Brain pericyte (primary cell): ENCODE results near the gene ABCF3.
"Not testable (repeated sequence)": the region's sequence is repeated elsewhere in the genome, so short reads cannot be mapped to it uniquely, and the experiment has no call there.

Source experiments
- DNase-seq: peaks from one replicate; pipeline ENCODE4 v3.0.0-alpha.2; 2012; ENCODE audit warnings: low read depth, low spot score

Gene ABCF3, protein sequence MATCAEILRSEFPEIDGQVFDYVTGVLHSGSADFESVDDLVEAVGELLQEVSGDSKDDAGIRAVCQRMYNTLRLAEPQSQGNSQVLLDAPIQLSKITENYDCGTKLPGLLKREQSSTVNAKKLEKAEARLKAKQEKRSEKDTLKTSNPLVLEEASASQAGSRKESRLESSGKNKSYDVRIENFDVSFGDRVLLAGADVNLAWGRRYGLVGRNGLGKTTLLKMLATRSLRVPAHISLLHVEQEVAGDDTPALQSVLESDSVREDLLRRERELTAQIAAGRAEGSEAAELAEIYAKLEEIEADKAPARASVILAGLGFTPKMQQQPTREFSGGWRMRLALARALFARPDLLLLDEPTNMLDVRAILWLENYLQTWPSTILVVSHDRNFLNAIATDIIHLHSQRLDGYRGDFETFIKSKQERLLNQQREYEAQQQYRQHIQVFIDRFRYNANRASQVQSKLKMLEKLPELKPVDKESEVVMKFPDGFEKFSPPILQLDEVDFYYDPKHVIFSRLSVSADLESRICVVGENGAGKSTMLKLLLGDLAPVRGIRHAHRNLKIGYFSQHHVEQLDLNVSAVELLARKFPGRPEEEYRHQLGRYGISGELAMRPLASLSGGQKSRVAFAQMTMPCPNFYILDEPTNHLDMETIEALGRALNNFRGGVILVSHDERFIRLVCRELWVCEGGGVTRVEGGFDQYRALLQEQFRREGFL

DNA sequence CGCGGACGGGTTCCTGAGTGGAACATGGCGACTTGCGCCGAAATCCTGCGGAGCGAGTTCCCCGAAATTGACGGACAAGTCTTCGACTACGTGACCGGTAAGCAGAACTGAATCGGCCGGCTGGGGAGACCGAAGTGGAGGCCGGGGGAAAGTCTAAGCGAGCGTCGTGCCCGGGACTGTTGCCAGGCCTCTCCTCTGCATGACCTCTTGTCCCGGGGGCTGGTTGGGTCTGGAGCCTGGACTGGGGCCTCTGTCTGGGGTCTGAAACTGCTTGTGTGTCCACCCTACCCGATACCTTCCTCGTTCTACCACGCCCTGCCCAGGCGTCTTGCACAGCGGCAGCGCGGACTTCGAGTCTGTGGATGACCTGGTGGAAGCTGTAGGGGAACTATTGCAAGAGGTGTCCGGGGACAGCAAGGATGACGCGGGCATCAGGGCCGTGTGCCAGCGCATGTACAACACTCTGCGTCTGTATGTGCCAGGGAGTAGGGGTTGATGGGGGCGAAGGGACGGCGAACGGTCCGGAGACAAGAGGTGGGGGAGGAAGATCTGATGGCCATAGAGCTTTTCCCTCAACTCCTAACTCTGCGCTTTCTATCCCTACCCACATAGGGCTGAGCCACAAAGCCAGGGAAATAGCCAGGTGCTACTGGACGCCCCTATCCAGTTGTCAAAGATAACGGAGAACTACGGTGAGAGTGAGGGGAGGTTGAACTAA, at the start of gene ABCF3:
ABCF3 (plus strand) TSS at position 16 of the 718 bp plus-strand sequence; CDS start at position 25, 9 bp downstream.
- DNase-seq, result no peak

DNA sequence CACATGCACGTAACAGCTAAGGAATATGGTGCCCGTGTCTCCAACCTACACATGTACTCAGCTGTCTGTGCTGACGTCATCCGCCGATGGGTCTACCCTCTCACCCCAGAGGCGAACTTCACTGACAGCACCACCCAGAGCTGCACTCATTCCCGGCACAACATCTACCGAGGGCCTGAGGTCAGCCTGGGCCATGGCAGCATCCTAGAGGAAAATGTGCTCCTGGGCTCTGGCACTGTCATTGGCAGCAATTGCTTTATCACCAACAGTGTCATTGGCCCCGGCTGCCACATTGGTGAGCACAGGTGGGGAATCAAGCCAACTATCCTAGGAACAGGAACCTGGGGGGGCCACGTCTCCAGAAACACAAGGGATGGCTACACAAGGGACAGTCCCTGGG, 45.6 kb upstream of the ABCF3 start:
- DNase-seq, result no peak

DNA sequence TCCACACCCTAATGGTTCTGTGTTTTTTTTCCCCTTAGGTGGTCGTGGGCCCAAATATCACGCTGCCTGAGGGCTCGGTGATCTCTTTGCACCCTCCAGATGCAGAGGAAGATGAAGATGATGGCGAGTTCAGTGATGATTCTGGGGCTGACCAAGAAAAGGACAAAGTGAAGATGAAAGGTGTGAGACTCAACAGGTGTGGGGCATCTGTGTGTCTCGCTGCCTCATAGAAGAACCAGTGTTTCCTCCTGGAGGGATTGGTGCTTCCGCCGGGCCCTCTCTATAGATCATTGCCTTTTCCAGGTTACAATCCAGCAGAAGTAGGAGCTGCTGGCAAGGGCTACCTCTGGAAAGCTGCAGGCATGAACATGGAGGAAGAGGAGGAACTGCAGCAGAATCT, 43.8 kb upstream of the ABCF3 start:
- DNase-seq, result no peak

DNA sequence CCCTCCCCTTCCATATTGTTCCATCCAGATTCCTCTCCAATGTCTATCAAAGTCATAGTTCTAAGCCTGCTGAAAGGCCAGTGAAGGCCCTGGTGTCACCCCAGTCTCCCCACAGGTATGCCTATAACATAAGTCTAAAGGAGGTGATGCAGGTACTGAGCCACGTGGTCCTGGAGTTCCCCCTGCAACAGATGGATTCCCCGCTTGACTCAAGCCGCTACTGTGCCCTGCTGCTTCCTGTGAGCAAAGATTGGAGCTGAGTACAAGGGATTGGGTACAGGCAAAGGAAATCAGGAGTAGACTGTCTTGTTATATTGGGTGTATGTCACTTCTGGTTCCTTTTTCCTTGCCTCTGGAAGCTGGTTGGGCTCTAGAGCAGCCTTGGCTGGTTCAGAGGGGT, 42.7 kb upstream of the ABCF3 start:
- DNase-seq, result no peak

DNA sequence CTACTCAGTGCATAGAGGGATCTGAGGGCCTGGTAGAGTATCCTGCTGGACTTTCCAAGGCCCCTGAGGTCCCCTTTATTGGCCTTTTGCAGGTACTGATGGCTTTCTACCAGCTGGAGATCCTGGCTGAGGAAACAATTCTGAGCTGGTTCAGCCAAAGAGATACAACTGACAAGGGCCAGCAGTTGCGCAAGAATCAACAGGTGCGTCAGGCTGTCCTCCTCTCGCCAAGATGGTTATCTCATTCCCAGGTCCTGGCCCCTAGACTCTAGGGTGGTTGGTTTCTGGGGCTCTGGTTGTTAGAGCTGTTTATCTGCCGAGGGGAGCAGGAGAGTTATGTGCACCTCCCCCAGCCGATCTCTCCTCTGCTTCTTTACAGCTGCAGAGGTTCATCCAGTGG, 41.5 kb upstream of the ABCF3 start:
- no peak for DNase-seq

DNA sequence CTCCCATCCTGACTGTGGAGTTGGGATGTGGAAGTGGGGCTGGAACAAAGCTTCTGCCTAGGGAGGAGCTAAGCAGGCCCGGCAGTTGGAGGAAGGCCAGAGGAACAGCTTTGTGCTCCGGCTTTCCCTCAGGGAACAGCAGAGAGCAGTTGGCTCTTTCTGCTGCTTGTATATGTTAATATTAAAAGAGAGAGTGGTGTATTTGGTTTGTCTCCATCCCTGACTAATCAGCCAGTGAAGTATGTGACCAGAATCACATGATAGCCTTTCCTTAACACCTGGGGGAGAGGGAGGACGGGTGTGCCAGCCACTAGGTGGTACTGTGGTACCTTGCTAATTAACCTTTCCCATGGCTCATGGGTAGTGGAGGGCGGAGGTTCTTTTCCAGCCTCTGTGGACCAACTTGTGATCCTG, 40.9 kb upstream of the ABCF3 start:
- no peak for DNase-seq

DNA sequence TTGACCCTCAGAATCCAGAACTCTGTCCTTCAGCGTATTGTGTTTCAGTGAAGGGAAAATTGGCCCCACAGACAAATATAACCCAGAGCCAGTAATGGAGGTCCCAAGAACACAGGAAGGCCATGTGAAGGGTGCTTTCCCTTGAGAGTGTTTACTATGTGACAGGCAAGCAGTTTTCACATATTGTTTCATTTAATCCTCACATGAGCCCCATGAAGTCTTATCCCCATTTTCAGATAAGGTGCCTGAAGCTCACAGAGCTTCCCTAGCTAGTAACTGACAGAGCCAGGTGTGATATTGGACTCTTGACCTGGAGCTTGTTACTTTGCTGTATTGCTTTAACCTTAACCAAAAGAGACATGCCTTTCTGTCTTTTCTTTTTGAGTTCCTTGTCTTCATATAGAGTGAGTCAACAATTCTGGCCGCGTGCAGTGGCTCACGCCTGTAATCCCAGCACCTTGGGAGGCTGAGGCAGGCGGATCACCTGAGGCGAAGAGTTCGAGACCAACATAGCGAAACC, 40.2 kb upstream of the ABCF3 start:
- no peak for DNase-seq

DNA sequence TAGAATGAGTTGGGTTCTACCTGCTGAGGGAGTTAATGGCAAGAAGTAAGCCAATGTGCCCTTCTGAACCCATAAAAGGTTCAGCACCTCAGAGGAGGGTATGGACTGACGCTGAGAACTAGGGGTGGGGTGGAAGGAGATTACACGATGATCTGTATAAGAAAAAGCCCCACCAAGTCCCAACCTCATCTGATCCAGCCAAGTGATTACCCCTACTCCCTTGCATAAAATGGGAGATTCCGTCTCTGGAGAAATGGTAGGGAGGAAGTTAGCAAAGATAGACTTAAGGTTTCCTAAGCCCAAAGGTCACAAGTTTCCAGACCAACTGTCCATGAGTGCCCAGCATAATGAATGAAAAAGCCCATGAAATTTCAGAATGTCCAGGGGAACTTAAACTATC, 37.9 kb upstream of the ABCF3 start:
- no peak for DNase-seq

DNA sequence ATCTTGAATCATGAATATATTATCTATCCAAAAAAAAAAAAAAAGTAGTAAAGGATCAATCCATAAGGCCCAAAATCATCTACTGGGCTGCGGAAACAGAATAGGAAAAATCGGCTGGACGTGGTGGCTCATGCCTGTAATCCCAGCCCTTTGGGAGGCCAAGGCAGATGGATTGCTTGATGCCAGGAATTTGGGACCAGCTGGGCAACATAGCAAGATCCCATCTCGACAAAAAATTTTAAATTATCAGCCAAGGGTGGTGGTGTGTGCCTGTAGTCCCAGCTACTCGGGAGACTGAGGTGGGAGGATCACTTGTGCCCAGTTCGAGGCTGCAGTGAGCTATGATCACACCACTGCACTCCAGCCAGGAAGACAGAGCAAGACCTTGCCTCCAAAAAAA, 36.9 kb upstream of the ABCF3 start:
- DNase-seq, result no peak

DNA sequence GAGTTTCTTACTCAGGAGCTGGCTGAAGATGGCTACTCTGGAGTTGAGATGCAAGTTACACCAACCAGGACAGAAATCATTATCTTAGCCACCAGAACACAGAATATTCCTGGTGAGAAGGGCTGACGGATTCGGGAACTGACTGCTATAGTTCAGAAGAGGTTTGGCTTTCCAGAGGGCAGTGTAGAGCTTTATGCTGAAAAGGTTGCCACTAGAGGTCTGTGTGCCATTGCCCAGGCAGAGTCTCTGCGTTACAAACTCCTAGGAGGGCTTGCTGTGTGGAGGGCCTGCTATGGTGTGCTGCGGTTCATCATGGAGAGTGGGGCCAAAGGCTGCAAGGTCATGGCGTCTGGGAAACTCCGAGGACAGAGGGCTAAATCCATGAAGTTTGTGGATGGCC, 36.2 kb upstream of the ABCF3 start:
- not testable (repeated sequence) for DNase-seq

DNA sequence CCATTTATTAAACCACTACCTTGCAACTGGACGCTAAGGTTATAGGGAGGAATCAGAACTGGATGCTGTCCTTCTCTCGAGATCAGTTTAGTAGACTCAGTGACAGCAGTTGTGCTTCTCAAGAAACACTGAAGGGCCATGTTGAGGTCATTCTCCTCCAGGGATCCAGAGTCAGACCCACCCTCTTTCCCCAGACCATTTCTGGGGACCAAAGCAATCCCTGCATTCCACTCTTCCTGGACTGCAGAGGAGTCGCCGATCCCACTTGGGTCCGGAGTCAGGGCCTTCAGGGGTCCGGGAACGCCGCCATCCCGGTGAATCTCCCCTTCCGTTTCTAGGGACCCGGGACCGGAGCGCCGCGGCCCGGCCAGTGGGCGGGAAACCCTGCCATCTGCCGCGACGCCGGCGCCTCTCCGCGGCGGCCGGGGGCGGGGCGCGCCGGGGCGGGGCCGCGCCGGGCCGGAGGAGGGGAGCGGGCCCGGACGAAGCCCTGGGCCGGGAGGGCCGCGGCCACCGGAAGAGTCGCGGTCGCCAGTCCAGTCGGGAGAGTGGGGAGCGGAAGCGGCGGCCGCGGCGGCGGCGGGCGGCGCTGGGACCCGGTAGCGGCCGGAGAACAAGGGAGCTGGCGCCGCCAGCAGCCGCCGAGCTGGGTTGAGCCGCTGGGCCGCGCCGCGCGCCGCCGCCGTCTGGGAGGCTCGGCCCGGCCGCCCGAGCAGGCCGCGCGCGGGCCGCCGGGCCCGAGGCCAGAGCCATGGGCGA, 30.9 kb upstream of the ABCF3 start, which contains the start of gene DVL3:
DVL3 (plus strand) TSS at position 493 of the 759 bp plus-strand sequence; CDS start at position 752, 259 bp downstream.
- DNase-seq, result no peak

DNA sequence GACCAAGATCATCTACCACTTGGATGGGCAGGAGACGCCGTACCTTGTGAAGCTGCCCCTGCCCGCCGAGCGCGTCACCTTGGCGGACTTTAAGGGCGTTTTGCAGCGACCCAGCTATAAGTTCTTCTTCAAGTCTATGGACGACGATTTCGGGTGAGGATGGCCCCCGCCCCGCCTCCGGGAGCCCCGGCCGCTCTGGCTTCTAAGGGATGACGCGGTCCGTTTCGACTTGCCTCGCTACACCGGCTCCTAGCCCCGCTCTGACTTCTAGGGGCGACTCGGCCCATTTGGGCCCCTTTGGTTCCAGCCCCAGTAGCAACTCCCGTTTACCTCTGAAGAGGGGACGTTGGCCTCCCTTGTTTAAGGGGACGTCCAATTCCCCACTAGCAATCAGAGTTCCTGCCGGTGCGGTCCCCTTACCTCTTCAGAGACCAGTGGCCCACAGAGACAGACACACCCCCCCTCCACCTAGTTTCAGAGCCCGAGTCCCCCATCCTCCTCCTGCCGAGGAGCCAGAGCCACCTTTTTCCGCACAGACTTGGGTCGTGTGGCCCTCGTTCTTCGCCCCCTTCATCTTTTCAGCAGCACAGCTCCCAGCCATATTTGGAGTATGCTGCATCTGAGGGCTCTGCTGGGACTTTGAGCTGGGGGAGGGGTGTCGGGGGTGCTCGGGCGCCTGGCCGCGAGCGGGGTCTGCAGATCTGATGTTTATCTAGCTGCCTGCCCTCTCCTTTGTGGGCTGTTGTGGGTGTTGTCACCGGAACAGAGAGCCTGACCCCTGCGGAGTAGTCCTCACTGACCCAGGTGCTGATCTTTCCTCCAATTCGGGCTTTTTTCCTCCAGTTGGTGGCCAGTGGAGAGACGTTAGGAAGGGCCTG, 30.1 kb upstream of the ABCF3 start:
- no peak for DNase-seq

DNA sequence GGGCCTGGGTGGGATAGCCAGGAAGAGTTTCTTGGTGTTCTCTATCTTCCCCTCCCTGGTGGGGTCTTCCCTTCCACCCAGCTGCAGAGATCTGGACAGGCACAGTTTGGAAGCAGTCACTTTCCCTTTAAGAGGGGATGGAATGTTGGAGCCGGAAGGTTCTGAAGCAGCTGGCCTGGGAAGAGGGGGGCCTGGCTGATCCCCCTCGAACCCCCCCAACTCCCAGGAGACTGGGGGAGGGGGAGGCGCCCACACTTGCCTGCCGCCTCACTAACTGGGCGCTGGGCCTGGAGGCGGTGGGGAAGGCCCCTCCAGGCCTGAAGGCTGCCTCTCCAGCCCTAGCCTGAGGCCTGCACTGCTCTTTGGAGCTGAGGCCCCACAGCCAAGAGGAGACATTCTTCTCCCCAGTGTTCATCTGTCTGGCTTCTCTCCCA, 29.5 kb upstream of the ABCF3 start:
- no peak for DNase-seq

DNA sequence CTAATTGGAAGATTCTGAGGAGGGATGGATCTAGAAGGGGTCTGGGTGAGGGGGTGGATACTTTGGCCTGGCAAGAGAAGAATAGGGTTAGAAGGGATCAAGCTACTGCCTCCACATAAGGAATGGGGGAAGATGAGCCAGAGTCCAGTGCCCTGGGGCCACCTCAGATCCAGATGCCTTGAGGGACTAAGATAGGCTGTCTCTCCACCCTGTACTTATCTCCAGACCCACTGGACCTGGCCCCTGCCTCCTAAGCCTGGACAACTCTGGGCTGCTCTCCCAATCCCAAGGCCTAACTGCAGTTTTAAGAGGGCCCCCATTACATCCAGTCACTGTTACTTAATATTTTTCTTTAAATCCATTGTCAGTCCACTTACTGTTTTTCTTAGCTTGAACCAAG, 28.8 kb upstream of the ABCF3 start:
- no peak for DNase-seq

DNA sequence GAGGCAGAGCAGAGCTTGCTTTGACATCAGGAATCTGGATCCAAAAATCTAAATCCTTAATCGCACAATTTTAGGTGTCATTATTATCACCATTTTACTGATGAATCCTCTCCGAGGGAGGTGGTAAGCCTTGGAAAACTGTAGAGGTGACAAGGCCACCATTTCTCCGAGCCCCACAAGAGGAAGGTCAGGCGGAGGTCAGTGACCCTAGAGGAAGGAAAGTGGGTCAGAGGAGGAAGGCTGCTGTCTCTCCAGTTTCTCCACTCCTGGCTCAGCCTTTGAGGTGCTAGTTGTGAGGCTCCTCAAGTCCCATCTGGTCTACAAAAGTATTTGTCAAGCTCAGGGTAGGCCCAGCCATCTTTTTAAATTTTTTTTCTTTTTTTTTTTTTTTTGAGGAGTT, 27.6 kb upstream of the ABCF3 start:
- DNase-seq, result no peak

DNA sequence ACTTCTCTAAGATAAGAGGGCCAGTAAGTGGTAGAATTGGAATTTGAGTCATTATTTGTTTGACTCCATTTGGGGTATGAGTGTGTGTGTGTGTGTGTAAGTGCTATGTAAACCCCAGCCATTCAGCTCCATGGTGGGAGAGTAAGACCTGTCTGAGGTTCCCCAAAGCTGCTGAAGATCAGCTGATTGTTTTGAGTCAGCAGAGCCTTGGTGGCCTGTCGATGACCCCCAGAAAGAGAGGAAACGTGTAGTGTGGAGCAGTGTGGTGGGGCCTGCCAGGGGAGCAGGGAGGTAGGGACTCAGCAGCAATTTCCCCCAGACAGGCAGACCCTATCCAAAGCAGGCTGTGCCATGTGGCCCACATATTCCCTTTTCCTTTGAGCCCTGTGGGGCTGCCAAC, 25.5 kb upstream of the ABCF3 start:
- no peak for DNase-seq

DNA sequence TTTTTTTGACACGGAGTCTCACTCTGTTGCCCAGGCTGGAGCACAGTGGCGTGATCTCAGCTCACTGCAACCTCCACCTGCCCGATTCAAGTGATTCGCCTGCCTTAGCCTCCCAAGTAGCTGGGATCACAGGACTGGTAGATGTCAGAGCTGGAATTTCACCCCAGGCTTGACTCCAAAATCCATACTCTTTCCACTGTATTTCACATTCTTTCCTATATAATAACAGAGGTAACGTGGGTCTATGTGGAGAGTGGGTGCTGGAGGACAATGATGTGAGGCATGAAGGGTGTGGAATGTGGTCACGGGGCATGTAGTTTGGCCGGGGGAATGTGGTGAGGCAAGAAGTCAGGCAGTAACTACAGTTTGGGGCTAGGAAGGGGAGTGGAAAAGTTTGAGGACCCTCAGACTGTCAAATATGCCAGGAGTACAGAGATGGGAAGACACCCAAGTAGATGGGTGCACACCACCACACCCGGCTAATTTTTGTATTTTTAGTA, 23.4 kb upstream of the ABCF3 start:
- not testable (repeated sequence) for DNase-seq

DNA sequence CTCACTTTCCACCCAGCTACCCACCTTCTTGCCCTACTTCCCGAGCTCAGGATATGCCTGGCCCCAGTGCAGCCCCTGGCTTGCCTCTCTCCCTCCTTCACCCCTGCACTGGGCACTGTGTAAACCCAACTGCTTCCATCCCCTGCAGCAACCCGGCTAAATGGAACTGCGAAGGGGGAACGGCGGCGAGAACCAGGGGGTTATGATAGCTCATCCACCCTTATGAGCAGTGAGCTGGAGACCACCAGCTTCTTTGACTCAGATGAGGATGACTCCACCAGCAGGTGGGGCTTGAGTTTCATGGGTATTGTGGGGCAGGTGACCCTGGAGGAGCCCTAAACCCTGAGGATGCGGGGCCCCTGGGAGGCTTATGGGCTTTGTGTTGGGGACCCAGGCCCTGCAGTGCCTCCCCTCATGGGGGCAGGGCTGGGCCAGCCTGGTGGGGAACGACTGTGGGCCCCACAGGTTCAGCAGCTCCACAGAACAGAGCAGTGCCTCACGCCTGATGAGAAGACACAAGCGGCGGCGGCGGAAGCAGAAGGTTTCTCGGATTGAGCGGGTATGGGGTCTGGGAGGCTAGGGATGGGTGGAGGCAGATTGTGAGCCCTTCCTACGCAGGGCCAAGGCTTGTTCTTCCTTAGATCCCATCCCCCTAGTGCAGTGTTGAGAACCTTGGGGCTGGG, 21.2 kb upstream of the ABCF3 start:
- no peak for DNase-seq

DNA sequence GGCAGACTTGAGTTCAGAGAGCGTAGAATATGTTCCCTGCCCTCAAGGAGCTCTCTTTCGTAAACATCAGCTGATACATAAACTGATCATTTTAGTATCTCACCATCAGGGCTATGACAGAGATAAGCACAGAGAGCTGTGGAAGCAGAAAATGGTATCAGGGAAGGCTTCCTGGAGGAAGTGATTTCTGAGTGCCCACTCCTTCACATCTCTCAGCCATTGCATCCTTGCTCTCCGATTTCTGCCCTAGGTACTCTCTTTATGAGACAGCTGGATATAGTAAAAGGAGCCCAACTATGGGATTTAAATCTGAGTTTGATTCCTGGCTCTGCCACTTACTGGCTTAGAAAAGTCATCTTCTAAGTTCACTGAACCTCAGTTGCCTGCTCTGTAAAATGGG, 20.5 kb upstream of the ABCF3 start:
- DNase-seq, result no peak

DNA sequence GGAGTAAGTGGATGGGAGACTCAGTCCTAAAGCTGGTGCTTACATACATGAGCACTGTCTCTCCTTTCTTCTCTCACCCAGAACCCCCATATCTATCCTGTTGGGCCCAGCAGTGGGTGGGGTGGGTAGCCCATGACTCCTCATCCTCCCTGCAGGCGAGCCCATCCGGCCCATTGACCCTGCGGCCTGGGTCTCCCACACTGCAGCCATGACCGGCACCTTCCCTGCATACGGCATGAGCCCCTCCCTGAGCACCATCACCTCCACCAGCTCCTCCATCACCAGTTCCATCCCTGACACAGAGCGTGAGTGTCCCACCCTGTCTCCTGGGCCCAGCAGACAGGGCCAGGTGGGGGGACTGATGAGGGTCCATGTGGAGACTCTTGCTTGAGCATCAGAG, 19.3 kb upstream of the ABCF3 start:
- no peak for DNase-seq
